H9 (cell line): Measurements from ENCODE around the gene RHOU. TPM values are rescaled to one million over a fixed set of nuclear protein-coding genes. Genes with fewer than 3 reads are reported as not detected.

ENCODE experiments used
- DNase-seq: peaks from one replicate; pipeline ENCODE4 v3.0.0-alpha.2; 2017
- H2AFZ ChIP-seq: one replicate; pipeline ENCODE4 v1.6.1; 2013; ENCODE audit warnings: mild to moderate bottlenecking, low read length, control low read depth, moderate library complexity
- H2AK5ac ChIP-seq: 2 replicates; pipeline ENCODE4 v1.6.1; 2013; ENCODE audit warnings: low read length, control low read depth, mixed read lengths; ENCODE audit not compliant: insufficient read length
- H2BK120ac ChIP-seq: one replicate; pipeline ENCODE4 v1.6.1; 2013; ENCODE audit warnings: low read depth, mild to moderate bottlenecking, low read length, control low read depth, inconsistent platforms; ENCODE audit not compliant: poor library complexity, severe bottlenecking
- H2BK12ac ChIP-seq: 2 replicates; pipeline ENCODE4 v1.6.1; 2013; ENCODE audit warnings: low read length, control low read depth, mixed read lengths, low read depth; ENCODE audit not compliant: insufficient read length
- H2BK15ac ChIP-seq: 2 replicates; pipeline ENCODE4 v1.6.1; 2013; ENCODE audit warnings: low read depth, low read length, control low read depth
- H2BK20ac ChIP-seq: one replicate; pipeline ENCODE4 v1.6.1; 2013; ENCODE audit warnings: low read depth, mild to moderate bottlenecking, low read length, control low read depth, inconsistent platforms; ENCODE audit not compliant: poor library complexity, severe bottlenecking
- H2BK5ac ChIP-seq: 2 replicates; pipeline ENCODE4 v1.6.1; 2013; ENCODE audit warnings: low read length, control low read depth, mixed read lengths; ENCODE audit not compliant: insufficient read length
- H3K14ac ChIP-seq: 2 replicates; pipeline ENCODE4 v1.6.1; 2013; ENCODE audit warnings: low read length, control low read depth; ENCODE audit not compliant: insufficient read depth
- H3K18ac ChIP-seq: 2 replicates; pipeline ENCODE4 v1.6.1; 2013; ENCODE audit warnings: low read depth, mild to moderate bottlenecking, mixed read lengths, low read length, control low read depth; ENCODE audit not compliant: insufficient read length
- H3K23ac ChIP-seq: 2 replicates; pipeline ENCODE4 v1.6.1; 2013; ENCODE audit warnings: low read length, control low read depth, mixed read lengths, low read depth; ENCODE audit not compliant: insufficient read length
- H3K23me2 ChIP-seq: 2 replicates; pipeline ENCODE4 v1.6.1; 2013; ENCODE audit warnings: low read depth, mild to moderate bottlenecking, mixed read lengths, low read length, control low read depth; ENCODE audit not compliant: insufficient read length, poor library complexity, severe bottlenecking
- H3K27ac ChIP-seq: 2 replicates; pipeline ENCODE4 v1.5.1; 2013; ENCODE audit warnings: low read length, control low read depth, mixed read lengths, low read depth; ENCODE audit not compliant: insufficient read length
- H3K27me3 ChIP-seq: 2 replicates; pipeline ENCODE4 v1.6.1; 2013; ENCODE audit warnings: low read length, control low read depth, inconsistent platforms; ENCODE audit not compliant: insufficient read depth
- H3K4ac ChIP-seq: 2 replicates; pipeline ENCODE4 v1.6.1; 2013; ENCODE audit warnings: low read depth, mild to moderate bottlenecking, control low read depth, inconsistent platforms, low read length, moderate library complexity
- H3K4me1 ChIP-seq: 2 replicates; pipeline ENCODE4 v1.6.1; 2013; ENCODE audit warnings: low read length, control low read depth, inconsistent platforms; ENCODE audit not compliant: insufficient read depth
- H3K4me2 ChIP-seq: 2 replicates; pipeline ENCODE4 v1.6.1; 2013; ENCODE audit warnings: low read length, control low read depth, mixed read lengths; ENCODE audit not compliant: insufficient read length, insufficient read depth
- H3K56ac ChIP-seq: 2 replicates; pipeline ENCODE4 v1.6.1; 2013; ENCODE audit warnings: low read depth, mild to moderate bottlenecking, mixed read lengths, low read length, control low read depth; ENCODE audit not compliant: insufficient read length
- H3K79me1 ChIP-seq: 2 replicates; pipeline ENCODE4 v1.6.1; 2013; ENCODE audit warnings: low read depth, mild to moderate bottlenecking, moderate library complexity, low read length, control low read depth, inconsistent platforms; ENCODE audit not compliant: insufficient read depth, poor library complexity, severe bottlenecking
- H3K79me2 ChIP-seq: 2 replicates; pipeline ENCODE4 v1.6.1; 2013; ENCODE audit warnings: low read length, control low read depth, inconsistent platforms; ENCODE audit not compliant: insufficient read depth
- H3K9ac ChIP-seq: 2 replicates; pipeline ENCODE4 v1.6.1; 2013; ENCODE audit warnings: low read length, control low read depth, mixed read lengths; ENCODE audit not compliant: insufficient read length; ENCODE audit errors: extremely low read depth
- H3K9me3 ChIP-seq: one replicate; pipeline ENCODE4 v1.6.1; 2013; ENCODE audit warnings: low read depth, low read length, inconsistent platforms; ENCODE audit not compliant: control insufficient read depth
- H3T11ph ChIP-seq: one replicate; pipeline ENCODE4 v1.6.1; 2013; ENCODE audit warnings: mild to moderate bottlenecking, low read length, control low read depth, inconsistent platforms
- H4K20me1 ChIP-seq: one replicate; pipeline ENCODE4 v1.6.1; 2013; ENCODE audit not compliant: control insufficient read depth, insufficient read length, insufficient read depth
- H4K5ac ChIP-seq: 2 replicates; pipeline ENCODE4 v1.6.1; 2013; ENCODE audit warnings: low read depth, mild to moderate bottlenecking, mixed read lengths, low read length, control low read depth; ENCODE audit not compliant: insufficient read length
- H4K8ac ChIP-seq: replicated peaks from 2 replicates; pipeline ENCODE4 v1.6.1; 2013; ENCODE audit warnings: low read length, control low read depth, mixed read lengths, low read depth; ENCODE audit not compliant: insufficient read length
- H4K91ac ChIP-seq: 2 replicates; pipeline ENCODE4 v1.6.1; 2013; ENCODE audit warnings: low read depth, mild to moderate bottlenecking, moderate library complexity, mixed read lengths, low read length, control low read depth; ENCODE audit not compliant: insufficient read length
- H3K27ac Mint-ChIP-seq, 3 experiments: 2 replicates in 2 of 3; 3 replicates in 1 of 3; pipeline ENCODE4 v1.8.0; 2020 to 2021; ENCODE audit warnings: mixed read lengths in 3 of 3, mild to moderate bottlenecking in 1 of 3, moderate library complexity in 1 of 3
- H3K27me3 Mint-ChIP-seq: 2 replicates; pipeline ENCODE4 v1.8.0; 2021; ENCODE audit warnings: low read depth, mild to moderate bottlenecking, moderate library complexity, mixed read lengths
- H3K36me3 Mint-ChIP-seq, 3 experiments: 2 replicates in 2 of 3; 3 replicates in 1 of 3; pipeline ENCODE4 v1.8.0; 2020 to 2021; ENCODE audit warnings: low read depth in 3 of 3, mixed read lengths in 3 of 3; ENCODE audit not compliant: insufficient read depth in 1 of 3
- H3K4me1 Mint-ChIP-seq, 2 experiments: 2 replicates each; pipeline ENCODE4 v1.8.0; 2020; ENCODE audit warnings: mixed read lengths in 2 of 2
- H3K4me3 Mint-ChIP-seq, 2 experiments: 2 replicates in 1 of 2; 3 replicates in 1 of 2; pipeline ENCODE4 v1.8.0; 2020 to 2021; ENCODE audit warnings: mild to moderate bottlenecking in 2 of 2, mixed read lengths in 2 of 2, moderate library complexity in 1 of 2
- H3K9me3 Mint-ChIP-seq, 2 experiments: 2 replicates in 1 of 2; 3 replicates in 1 of 2; pipeline ENCODE4 v1.8.0; 2020; ENCODE audit warnings: mild to moderate bottlenecking in 2 of 2, mixed read lengths in 2 of 2, moderate library complexity in 1 of 2
- WGBS: extraction: QIAGEN DNeasy Blood & Tissue Kit; methylation state at CpG from one replicate; pipeline ENCODE4 v1.1.7; 2013; ENCODE audit warnings: missing lambda C conversion rate, low lambda C conversion rate, mixed read lengths; ENCODE audit not compliant: insufficient read length; ENCODE audit errors: extremely low coverage; 5-methylcytosine and 5-hydroxymethylcytosine counted together
- total RNA-seq: library from RNA; stranded (reverse); gene quantifications from 2 replicates; pipeline ENCODE4 v1.2.1, GENCODE V29; 2021
- TF ChIP-seq, protein P1 (sequence below): fragments of 200-600 bp; sonication (generic); conservative IDR thresholded peaks from 3 replicates; pipeline ENCODE4 v1.8.0; 2021; ENCODE audit warnings: antibody characterized with exemption, mild to moderate bottlenecking

RHOU gene
- total RNA-seq, 1 experiment from 2014 or later = 3.9 TPM

DNA sequence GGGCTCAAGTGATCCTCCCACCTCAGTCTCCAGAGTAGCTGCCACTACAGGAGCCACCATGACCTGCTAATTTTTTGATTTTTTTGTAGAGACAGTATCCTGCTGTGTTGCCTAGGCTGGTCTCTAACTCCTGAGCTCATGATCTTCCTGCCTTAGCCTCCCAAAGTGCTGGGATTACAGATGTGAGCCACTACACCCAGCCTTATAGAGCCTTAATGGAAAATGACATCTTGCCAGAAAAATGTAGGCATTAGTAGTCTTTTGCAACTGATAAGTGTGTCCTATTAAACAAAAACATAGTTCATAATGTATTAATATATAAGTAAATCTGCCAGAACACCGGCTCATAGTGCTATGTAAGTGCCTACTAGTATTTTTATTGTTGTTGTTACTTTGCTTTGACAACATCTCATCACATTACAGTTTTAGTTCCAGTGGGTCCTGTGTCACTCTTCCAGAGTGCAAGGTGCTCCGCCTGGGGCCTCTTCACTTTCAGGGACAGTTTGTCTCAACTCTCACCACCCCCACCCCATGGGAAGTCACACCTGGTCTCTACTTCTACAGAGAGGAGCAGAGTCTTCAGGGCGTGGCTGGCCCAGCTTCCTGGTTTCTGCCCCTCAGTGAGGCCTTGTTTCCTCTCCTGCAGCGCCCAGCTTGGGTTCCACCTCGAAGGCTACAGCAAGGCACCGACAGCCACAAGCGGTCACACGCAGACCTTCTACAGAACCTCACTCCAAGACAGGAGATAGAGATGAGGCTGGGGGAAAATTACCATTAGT, 30.1 kb downstream of the RHOU start:
- Histone ChIP-seq H2AK5ac (no peak overlapping the region), H4K8ac (no peak overlapping the region), H2BK120ac (no peak overlapping the region), H3K9ac (no peak overlapping the region), H4K91ac (no peak overlapping the region), H3K4me1 (no peaks in the 10 kb centered on the region), H3K9me3 (no peaks in the 10 kb centered on the region), H4K5ac (no peak overlapping the region), H3K27ac (no peak overlapping the region), H3K56ac (no peak overlapping the region), H2BK15ac (no peak overlapping the region), H2AFZ (no peak overlapping the region), H3K18ac (no peak overlapping the region), H3K23ac (no peak overlapping the region), H3K4ac (no peak overlapping the region), H2BK5ac (no peak overlapping the region), H3T11ph (no peak overlapping the region), H4K20me1 (no peaks in the 10 kb centered on the region), H3K79me2 (no peaks in the 10 kb centered on the region), H3K27me3 (no peaks in the 10 kb centered on the region), H2BK20ac (no peak overlapping the region), H3K14ac (no peak overlapping the region), H3K79me1 (no peaks in the 10 kb centered on the region), H2BK12ac (no peak overlapping the region), H3K4me2 (no peak overlapping the region), H3K23me2 (no peaks in the 10 kb centered on the region)
- peaks cover 0 to 3% of the 10 kb centered on the region in 2 experiments; a peak in 1 of 4 replicates for H3K4me1 Mint-ChIP-seq
- DNase-seq = no peak
- H3K27me3 Mint-ChIP-seq = peaks cover 26% of the 10 kb centered on the region
- TF ChIP-seq, protein P1, sequence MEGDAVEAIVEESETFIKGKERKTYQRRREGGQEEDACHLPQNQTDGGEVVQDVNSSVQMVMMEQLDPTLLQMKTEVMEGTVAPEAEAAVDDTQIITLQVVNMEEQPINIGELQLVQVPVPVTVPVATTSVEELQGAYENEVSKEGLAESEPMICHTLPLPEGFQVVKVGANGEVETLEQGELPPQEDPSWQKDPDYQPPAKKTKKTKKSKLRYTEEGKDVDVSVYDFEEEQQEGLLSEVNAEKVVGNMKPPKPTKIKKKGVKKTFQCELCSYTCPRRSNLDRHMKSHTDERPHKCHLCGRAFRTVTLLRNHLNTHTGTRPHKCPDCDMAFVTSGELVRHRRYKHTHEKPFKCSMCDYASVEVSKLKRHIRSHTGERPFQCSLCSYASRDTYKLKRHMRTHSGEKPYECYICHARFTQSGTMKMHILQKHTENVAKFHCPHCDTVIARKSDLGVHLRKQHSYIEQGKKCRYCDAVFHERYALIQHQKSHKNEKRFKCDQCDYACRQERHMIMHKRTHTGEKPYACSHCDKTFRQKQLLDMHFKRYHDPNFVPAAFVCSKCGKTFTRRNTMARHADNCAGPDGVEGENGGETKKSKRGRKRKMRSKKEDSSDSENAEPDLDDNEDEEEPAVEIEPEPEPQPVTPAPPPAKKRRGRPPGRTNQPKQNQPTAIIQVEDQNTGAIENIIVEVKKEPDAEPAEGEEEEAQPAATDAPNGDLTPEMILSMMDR = no peak
- no peak overlapping the region for H3K27ac Mint-ChIP-seq
- no peaks in the 10 kb centered on the region for H3K36me3 Mint-ChIP-seq
- no peak overlapping the region for H3K4me3 Mint-ChIP-seq
- WGBS = no CpG with 5 or more reads among the region's 8 CpGs
- no peaks in the 10 kb centered on the region for H3K9me3 Mint-ChIP-seq
